ENCODE data around the gene CDCA3. TPM values are rescaled to one million over a fixed set of nuclear protein-coding genes. Genes with fewer than 3 reads are reported as not detected.

Gene CDCA3
- total RNA-seq, 4 donors from 2014 or later = 0.25 to 4.4 (median 0.65) TPM

- Histone ChIP-seq H3K4me3 (no peak overlapping the region), H3K27ac (no peak overlapping the region), H3K27me3 (no peaks in the 10 kb centered on the region), H3K4me1 (peaks cover 13 to 14% of the 10 kb centered on the region in 2 donors), H3K36me3 (peaks cover 0 to 75% of the 10 kb centered on the region in 2 donors), H3K9me3 (no peaks in the 10 kb centered on the region)
- intact Hi-C loops (cut with DNase I; ENCODE audit: low total_unique reads) (no loop called here), in situ Hi-C loops (cut with MboI; ENCODE audit: low sequenced_read_pairs in 4 of 4) (no loop called here)
- DNase-seq = no peak
- TF ChIP-seq POLR2A (IDR thresholded peaks at IDR 0.05) (no peak), CTCF (IDR thresholded peaks at IDR 0.05 in 4 of 5, conservative IDR thresholded peaks at IDR 0.05 in 1 of 5) (no peak)
- ATAC-seq = no peak
Measured at GRCh38 chr12:6863586-6864321, 12.7 kb upstream of the CDCA3 start.

GRCh38 chr12:6863033-6863432 lies 11.9 kb upstream of the CDCA3 start:
- no peak for TF ChIP-seq POLR2A (IDR thresholded peaks at IDR 0.05)
- no peak for TF ChIP-seq CTCF (IDR thresholded peaks at IDR 0.05 in 4 of 5, conservative IDR thresholded peaks at IDR 0.05 in 1 of 5)
- peaks cover 6 to 7% of the 10 kb centered on the region in 2 donors for H3K4me1 ChIP-seq
- intact Hi-C loops (cut with DNase I; ENCODE audit: low total_unique reads) = no loop called here
- ATAC-seq (no peak), DNase-seq (no peak)
- no peaks in the 10 kb centered on the region for H3K27me3 ChIP-seq
- H3K27ac ChIP-seq = no peak overlapping the region
- no peaks in the 10 kb centered on the region for H3K9me3 ChIP-seq
- peaks cover 0 to 82% of the 10 kb centered on the region in 2 donors for H3K36me3 ChIP-seq
- in situ Hi-C loops (cut with MboI; ENCODE audit: low sequenced_read_pairs in 4 of 4) = no loop called here
- H3K4me3 ChIP-seq = no peak overlapping the region

- Histone ChIP-seq H3K9me3 (no peaks in the 10 kb centered on the region), H3K36me3 (peaks cover 0 to 99% of the 10 kb centered on the region in 2 donors), H3K4me3 (no peak overlapping the region), H3K27me3 (no peaks in the 10 kb centered on the region), H3K4me1 (peaks cover 0 to under 1% of the 10 kb centered on the region in 2 donors), H3K27ac (no peak overlapping the region)
- no peak for TF ChIP-seq POLR2A (IDR thresholded peaks at IDR 0.05)
- no peak for TF ChIP-seq CTCF (IDR thresholded peaks at IDR 0.05 in 4 of 5, conservative IDR thresholded peaks at IDR 0.05 in 1 of 5)
- ATAC-seq (no peak), DNase-seq (no peak)
- in situ Hi-C loops (cut with MboI; ENCODE audit: low sequenced_read_pairs in 4 of 4) (no loop called here), intact Hi-C loops (cut with DNase I; ENCODE audit: low total_unique reads) (no loop called here)
Measured at GRCh38 chr12:6861391-6861790, 10.3 kb upstream of the CDCA3 start.

GRCh38 chr12:6860942-6861341 lies 9.9 kb upstream of the CDCA3 start:
- Histone ChIP-seq H3K4me3 (no peak overlapping the region), H3K27me3 (no peaks in the 10 kb centered on the region), H3K27ac (no peak overlapping the region), H3K36me3 (peaks cover 0 to 100% of the 10 kb centered on the region in 2 donors), H3K9me3 (no peaks in the 10 kb centered on the region), H3K4me1 (no peaks in the 10 kb centered on the region)
- intact Hi-C loops (cut with DNase I; ENCODE audit: low total_unique reads) = no loop called here
- TF ChIP-seq POLR2A (IDR thresholded peaks at IDR 0.05) (no peak), CTCF (IDR thresholded peaks at IDR 0.05 in 4 of 5, conservative IDR thresholded peaks at IDR 0.05 in 1 of 5) (no peak)
- DNase-seq = no peak
- in situ Hi-C loops (cut with MboI; ENCODE audit: low sequenced_read_pairs in 4 of 4) = no loop called here
- ATAC-seq = no peak
